Mesothelial cell of epicardium (in vitro differentiated cells): ENCODE data around the gene OR51F1. TPM values are rescaled to one million over a fixed set of nuclear protein-coding genes. Genes with fewer than 3 reads are reported as not detected.

ENCODE experiments used
- DNase-seq, 2 experiments: peaks; one replicate each; pipeline ENCODE4 v3.0.0; 2021; ENCODE audit warnings: low spot score in 2 of 2; ENCODE audit not compliant: unreplicated experiment in 2 of 2
- H3K27ac Mint-ChIP-seq: 2 replicates; pipeline ENCODE4 v1.8.0; 2021; ENCODE audit warnings: mixed read lengths
- H3K27me3 Mint-ChIP-seq: 2 replicates; pipeline ENCODE4 v1.8.0; 2021; ENCODE audit warnings: low read depth, mixed read lengths
- H3K36me3 Mint-ChIP-seq: 2 replicates; pipeline ENCODE4 v1.8.0; 2021; ENCODE audit warnings: mixed read lengths
- H3K4me1 Mint-ChIP-seq: 2 replicates; pipeline ENCODE4 v1.8.0; 2021; ENCODE audit warnings: mixed read lengths
- H3K4me3 Mint-ChIP-seq: 2 replicates; pipeline ENCODE4 v1.8.0; 2021; ENCODE audit warnings: mild to moderate bottlenecking, moderate library complexity, mixed read lengths
- H3K9me3 Mint-ChIP-seq: 2 replicates; pipeline ENCODE4 v1.8.0; 2021; ENCODE audit warnings: mixed read lengths
- CTCF ChIP-seq: fragments of 200-600 bp; sonication (generic); IDR thresholded peaks from one replicate; pipeline ENCODE4 v1.5.0; 2021; ENCODE audit warnings: antibody characterized with exemption; ENCODE audit not compliant: unreplicated experiment
- total RNA-seq: library from RNA; stranded (reverse); gene quantifications from 3 replicates; pipeline ENCODE4 v1.2.1, GENCODE V29; 2021

OR51F1 gene
- total RNA-seq, 1 donor from 2014 or later: not detected

GRCh38 chr11:4797206-4797605, 27.5 kb upstream of the OR51F1 start:
- Mint-ChIP-seq H3K36me3 (no peaks in the 10 kb centered on the region), H3K9me3 (no peaks in the 10 kb centered on the region), H3K4me1 (no peaks in the 10 kb centered on the region), H3K27ac (no peak overlapping the region), H3K27me3 (peaks cover 14% of the 10 kb centered on the region), H3K4me3 (no peak overlapping the region)
- no peak for TF ChIP-seq CTCF
- no peak for DNase-seq

- Mint-ChIP-seq H3K27me3 (peaks cover 14% of the 10 kb centered on the region), H3K27ac (no peak overlapping the region), H3K4me3 (no peak overlapping the region)
Measured at GRCh38 chr11:4782454-4782853, 12.7 kb upstream of the OR51F1 start.

GRCh38 chr11:4768094-4768493, 1.6 kb downstream of the OR51F1 start:
- H3K9me3 Mint-ChIP-seq: no peaks in the 10 kb centered on the region
- no peak for DNase-seq

More at GRCh38 chr11:4782454-4782853, 12.7 kb upstream of the OR51F1 start:
- TF ChIP-seq CTCF: no peak
- DNase-seq: no peak
- Mint-ChIP-seq H3K9me3 (peaks cover 27% of the 10 kb centered on the region), H3K36me3 (no peaks in the 10 kb centered on the region), H3K4me1 (no peaks in the 10 kb centered on the region)

GRCh38 chr11:4766420-4767043, 3.2 kb downstream of the OR51F1 start:
- no peak for TF ChIP-seq CTCF
- Mint-ChIP-seq H3K36me3 (no peaks in the 10 kb centered on the region), H3K4me3 (no peak overlapping the region), H3K27ac (no peak overlapping the region), H3K4me1 (no peaks in the 10 kb centered on the region), H3K9me3 (no peaks in the 10 kb centered on the region), H3K27me3 (peaks cover 17% of the 10 kb centered on the region)
- DNase-seq: no peak

More at GRCh38 chr11:4768094-4768493, 1.6 kb downstream of the OR51F1 start:
- Mint-ChIP-seq H3K36me3 (no peaks in the 10 kb centered on the region), H3K4me3 (no peak overlapping the region), H3K27ac (no peak overlapping the region), H3K27me3 (peaks cover 17% of the 10 kb centered on the region), H3K4me1 (no peaks in the 10 kb centered on the region)
- no peak for TF ChIP-seq CTCF

GRCh38 chr11:4763096-4763495, 6.6 kb downstream of the OR51F1 start:
- DNase-seq: no peak
- Mint-ChIP-seq H3K27ac (no peak overlapping the region), H3K9me3 (no peaks in the 10 kb centered on the region), H3K27me3 (peaks cover 26% of the 10 kb centered on the region), H3K36me3 (no peaks in the 10 kb centered on the region), H3K4me1 (no peaks in the 10 kb centered on the region), H3K4me3 (no peak overlapping the region)
- no peak for TF ChIP-seq CTCF
